OCI-LY3 (cell line): ENCODE results near the gene XXYLT1.
A peak's percentile ranks its signal among the peaks of the same experiment; 100 is the strongest.
"Not testable (repeated sequence)": the region's sequence is repeated elsewhere in the genome, so short reads cannot be mapped to it uniquely, and the experiment has no call there.

Source experiments
- H2AFZ ChIP-seq: fragments of 200-600, 300-600 bp; shearing (Covaris generic); 2 replicates; pipeline ENCODE4 v1.6.0; 2014; ENCODE audit warnings: antibody characterized with exemption, low read depth, low read length
- H3K27ac ChIP-seq: fragments of 200-600, 300-600 bp; sonication (generic); 2 replicates; pipeline ENCODE4 v1.5.1; 2014; ENCODE audit warnings: mild to moderate bottlenecking, low read length, moderate library complexity, mixed read lengths
- H3K27me3 ChIP-seq: fragments of 200-600, 300-600 bp; sonication (generic); 2 replicates; pipeline ENCODE4 v1.6.1; 2014; ENCODE audit warnings: low read depth, low read length, mixed read lengths
- H3K36me3 ChIP-seq: fragments of 200-600, 300-600 bp; sonication (generic); replicated peaks from 2 replicates; pipeline ENCODE3; 2014; ENCODE audit warnings: low read depth, low read length, mixed read lengths
- H3K4me1 ChIP-seq: fragments of 300-600, 200-600 bp; sonication (generic); 2 replicates; pipeline ENCODE4 v1.6.1; 2014; ENCODE audit warnings: low read length, mixed read lengths
- H3K4me2 ChIP-seq: fragments of 200-600, 300-600 bp; sonication (generic); 2 replicates; pipeline ENCODE4 v1.6.1; 2014; ENCODE audit warnings: low read length, mixed read lengths
- H3K4me3 ChIP-seq: fragments of 300-600, 200-600 bp; sonication (generic); 2 replicates; pipeline ENCODE4 v1.5.1; 2014; ENCODE audit warnings: antibody characterized with exemption, mild to moderate bottlenecking, low read length, moderate library complexity
- H3K79me2 ChIP-seq: fragments of 300-600, 200-600 bp; shearing (Covaris generic); 2 replicates; pipeline ENCODE4 v1.6.1; 2014; ENCODE audit warnings: mild to moderate bottlenecking, low read length, mixed read lengths
- H3K9ac ChIP-seq: fragments of 300-600, 200-600 bp; shearing (Covaris generic); 2 replicates; pipeline ENCODE4 v1.6.0; 2014; ENCODE audit warnings: mild to moderate bottlenecking, low read length, moderate library complexity
- H3K9me3 ChIP-seq: fragments of 200-600, 300-600 bp; shearing (Covaris generic); 2 replicates; pipeline ENCODE4 v1.6.1; 2014; ENCODE audit warnings: low read length, mixed read lengths; ENCODE audit not compliant: insufficient read depth
- H4K20me1 ChIP-seq: fragments of 200-600, 300-600 bp; sonication (generic); 2 replicates; pipeline ENCODE4 v1.6.1; 2016; ENCODE audit warnings: low read length, mixed read lengths; ENCODE audit not compliant: insufficient read depth
- CTCF ChIP-seq: fragments of 200-600, 300-600 bp; sonication (generic); IDR thresholded peaks from 2 replicates; pipeline ENCODE4 v1.5.1; 2014; ENCODE audit warnings: antibody characterized with exemption, low read length, low read depth
- EZH2phosphoT487 ChIP-seq: fragments of 200-600 bp; shearing (Covaris generic); IDR thresholded peaks from 2 replicates; pipeline ENCODE4 v1.6.1; 2018; ENCODE audit warnings: antibody characterized with exemption, mixed run types, low read depth

XXYLT1 gene

GRCh38 chr3:195093731-195094130, 177.2 kb downstream of the XXYLT1 start:
- Histone ChIP-seq H3K4me3 (no peak overlapping the region), H3K9ac (no peak overlapping the region), H3K36me3 (no peaks in the 10 kb centered on the region), H3K79me2 (no peaks in the 10 kb centered on the region), H3K9me3 (no peaks in the 10 kb centered on the region), H3K4me1 (no peaks in the 10 kb centered on the region), H3K27me3 (no peaks in the 10 kb centered on the region), H3K27ac (no peak overlapping the region), H4K20me1 (no peaks in the 10 kb centered on the region), H2AFZ (no peak overlapping the region), H3K4me2 (no peak overlapping the region)
- TF ChIP-seq CTCF (no peak), EZH2phosphoT487 (no peak)

- not testable (repeated sequence) for H3K4me1 ChIP-seq, H3K79me2 ChIP-seq, H3K36me3 ChIP-seq, H3K27me3 ChIP-seq, H3K9me3 ChIP-seq, H3K27ac ChIP-seq, H4K20me1 ChIP-seq, H2AFZ ChIP-seq
- H3K9ac ChIP-seq, result peak overlapping the region; percentile 40; the same call in 1 of the 2 replicates
- H3K4me2 ChIP-seq, result 0 out of 2 replicates have a peak overlapping the region, but pooled peaks have one; percentile 56
- peak overlapping the region; percentile 66 for H3K4me3 ChIP-seq
These were observed 182.9 kb downstream of the XXYLT1 start for GRCh38 chr3:195087840-195088601.

GRCh38 chr3:195087328-195087727, 183.6 kb downstream of the XXYLT1 start:
- Histone ChIP-seq H4K20me1 (no peaks in the 10 kb centered on the region), H3K79me2 (no peaks in the 10 kb centered on the region), H3K4me3 (peak overlapping the region; percentile 66), H3K27me3 (no peaks in the 10 kb centered on the region), H3K9ac (peak overlapping the region; percentile 40), H3K9me3 (no peaks in the 10 kb centered on the region), H2AFZ (no peak overlapping the region; the same call in 1 of the 2 replicates), H3K27ac (no peak overlapping the region), H3K4me2 (peak overlapping the region; percentile 56), H3K36me3 (no peaks in the 10 kb centered on the region), H3K4me1 (no peaks in the 10 kb centered on the region)
- TF ChIP-seq EZH2phosphoT487, result no peak

- H3K27me3 ChIP-seq, result no peaks in the 10 kb centered on the region
- TF ChIP-seq EZH2phosphoT487 (no peak), CTCF (no peak)
- H4K20me1 ChIP-seq, result no peaks in the 10 kb centered on the region
- no peaks in the 10 kb centered on the region for H3K9me3 ChIP-seq
- H3K79me2 ChIP-seq, result no peaks in the 10 kb centered on the region
- peak overlapping the region; percentile 56 for H3K4me2 ChIP-seq
- no peak overlapping the region for H3K27ac ChIP-seq
- H3K9ac ChIP-seq, result no peak overlapping the region
- no peak overlapping the region for H2AFZ ChIP-seq
- H3K4me3 ChIP-seq, result peak overlapping the region; percentile 66
- H3K36me3 ChIP-seq, result no peaks in the 10 kb centered on the region
- H3K4me1 ChIP-seq, result no peaks in the 10 kb centered on the region
These were observed 184.1 kb downstream of the XXYLT1 start for GRCh38 chr3:195086885-195087284.

GRCh38 chr3:195086341-195086740, 184.6 kb downstream of the XXYLT1 start:
- H4K20me1 ChIP-seq, result no peaks in the 10 kb centered on the region
- H3K4me3 ChIP-seq, result no peak overlapping the region
- no peaks in the 10 kb centered on the region for H3K36me3 ChIP-seq
- no peak for TF ChIP-seq CTCF
- TF ChIP-seq EZH2phosphoT487, result no peak
- H3K27me3 ChIP-seq, result no peaks in the 10 kb centered on the region
- no peaks in the 10 kb centered on the region for H3K9me3 ChIP-seq
- H3K9ac ChIP-seq, result no peak overlapping the region
- H3K4me1 ChIP-seq, result no peaks in the 10 kb centered on the region
- no peak overlapping the region for H3K27ac ChIP-seq
- no peak overlapping the region for H3K4me2 ChIP-seq
- no peaks in the 10 kb centered on the region for H3K79me2 ChIP-seq
- H2AFZ ChIP-seq, result no peak overlapping the region
